Measurements from ENCODE around the gene CADPS. TPM values are rescaled to one million over a fixed set of nuclear protein-coding genes. Genes with fewer than 3 reads are reported as not detected.

Gene CADPS
- polyA plus RNA-seq, 1 of the 3 experiments (the other 2 are of a cell fraction) = 5.8 TPM

DNA sequence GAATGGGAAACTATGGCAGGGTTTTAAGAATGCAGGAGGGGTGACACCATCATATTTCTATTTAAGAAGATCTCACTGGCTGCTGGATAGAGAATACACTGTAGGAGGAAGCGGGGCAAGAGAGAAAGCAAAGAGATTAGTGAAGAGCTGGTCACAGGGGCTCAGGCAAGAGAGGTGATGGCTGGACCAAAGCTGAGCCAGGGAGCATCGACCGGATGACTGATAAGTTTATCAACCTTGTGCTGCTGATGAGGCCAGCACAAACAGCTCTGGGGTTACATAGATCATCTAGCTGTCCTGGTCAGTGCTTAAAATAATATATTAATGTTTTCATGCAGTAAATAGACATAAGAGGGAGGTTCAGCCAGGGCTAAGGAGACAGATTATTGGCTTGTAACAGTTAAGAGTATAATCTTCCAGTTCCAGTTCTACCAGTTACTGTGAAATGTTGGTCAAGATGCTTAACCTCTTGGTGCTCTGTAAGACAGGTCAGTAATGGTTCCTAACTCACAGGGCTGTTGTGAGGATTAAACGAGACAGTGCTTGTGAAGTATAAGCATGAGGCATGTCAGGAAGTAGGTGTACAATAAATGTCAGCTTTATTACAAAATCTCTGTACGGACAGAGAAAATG is 300.8 kb downstream of the CADPS start:
- ChIA-PET CTCF (interaction anchor here (1.0 to 2.0 kb wide), 5 partner anchors 9 to 373 kb away, joined by 3 to 7 read pairs (median 4); no protein-coding TSS in a partner anchor), POLR2A (no interaction called here)
- Histone ChIP-seq H3K4me2 (no peak overlapping the region), H2AFZ (ENCODE audit: low read depth) (no peak overlapping the region), H4K20me1 (ENCODE audit: insufficient read depth) (no peaks in the 10 kb centered on the region), H3K4me3 (ENCODE audit: low read depth in 2 of 2, low read length in 1 of 2) (no peak overlapping the region), H3K27me3 (ENCODE audit: insufficient read depth) (no peaks in the 10 kb centered on the region), H3K9me2 (no peaks in the 10 kb centered on the region), H3K79me2 (ENCODE audit: insufficient read depth) (no peaks in the 10 kb centered on the region), H3F3A (replicated peaks; ENCODE audit: insufficient read depth) (peaks cover 4% of the 10 kb centered on the region), H3K27ac (ENCODE audit: low read depth in 2 of 2, low read length in 1 of 2) (no peak overlapping the region), H3K9me3 (peaks cover 8% of the 10 kb centered on the region; the same call in 1 of the 2 replicates), H3K36me3 (replicated peaks in 1 of 2; ENCODE audit: control insufficient read depth in 1 of 2, insufficient read depth in 2 of 2, low read length in 1 of 2) (peaks cover 0 to 13% of the 10 kb centered on the region in 2 experiments), H3K4me1 (ENCODE audit: control insufficient read depth in 1 of 2, insufficient read depth in 2 of 2, low read depth in 1 of 2, low read length in 1 of 2) (peaks cover 0 to 3% of the 10 kb centered on the region in 2 experiments; a peak in 2 of 4 replicates), H3K9ac (no peak overlapping the region)
- 79% methylated on average over 5 of the region's 5 CpGs for WGBS (ENCODE audit: low lambda C conversion rate)
- TF ChIP-seq SMC3 (IDR thresholded peaks at IDR 0.05; ENCODE audit: low read depth, low read length) (no peak), FOSL2 (IDR thresholded peaks at IDR 0.05; ENCODE audit: borderline replicate concordance, low read depth) (no peak), RCOR1 (IDR thresholded peaks at IDR 0.05; ENCODE audit: low read length) (no peak)
- TF ChIP-seq, protein P1, sequence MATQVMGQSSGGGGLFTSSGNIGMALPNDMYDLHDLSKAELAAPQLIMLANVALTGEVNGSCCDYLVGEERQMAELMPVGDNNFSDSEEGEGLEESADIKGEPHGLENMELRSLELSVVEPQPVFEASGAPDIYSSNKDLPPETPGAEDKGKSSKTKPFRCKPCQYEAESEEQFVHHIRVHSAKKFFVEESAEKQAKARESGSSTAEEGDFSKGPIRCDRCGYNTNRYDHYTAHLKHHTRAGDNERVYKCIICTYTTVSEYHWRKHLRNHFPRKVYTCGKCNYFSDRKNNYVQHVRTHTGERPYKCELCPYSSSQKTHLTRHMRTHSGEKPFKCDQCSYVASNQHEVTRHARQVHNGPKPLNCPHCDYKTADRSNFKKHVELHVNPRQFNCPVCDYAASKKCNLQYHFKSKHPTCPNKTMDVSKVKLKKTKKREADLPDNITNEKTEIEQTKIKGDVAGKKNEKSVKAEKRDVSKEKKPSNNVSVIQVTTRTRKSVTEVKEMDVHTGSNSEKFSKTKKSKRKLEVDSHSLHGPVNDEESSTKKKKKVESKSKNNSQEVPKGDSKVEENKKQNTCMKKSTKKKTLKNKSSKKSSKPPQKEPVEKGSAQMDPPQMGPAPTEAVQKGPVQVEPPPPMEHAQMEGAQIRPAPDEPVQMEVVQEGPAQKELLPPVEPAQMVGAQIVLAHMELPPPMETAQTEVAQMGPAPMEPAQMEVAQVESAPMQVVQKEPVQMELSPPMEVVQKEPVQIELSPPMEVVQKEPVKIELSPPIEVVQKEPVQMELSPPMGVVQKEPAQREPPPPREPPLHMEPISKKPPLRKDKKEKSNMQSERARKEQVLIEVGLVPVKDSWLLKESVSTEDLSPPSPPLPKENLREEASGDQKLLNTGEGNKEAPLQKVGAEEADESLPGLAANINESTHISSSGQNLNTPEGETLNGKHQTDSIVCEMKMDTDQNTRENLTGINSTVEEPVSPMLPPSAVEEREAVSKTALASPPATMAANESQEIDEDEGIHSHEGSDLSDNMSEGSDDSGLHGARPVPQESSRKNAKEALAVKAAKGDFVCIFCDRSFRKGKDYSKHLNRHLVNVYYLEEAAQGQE (IDR thresholded peaks at IDR 0.05; ENCODE audit: low read depth, low read length) = no peak
- no peak for DNase-seq

DNA sequence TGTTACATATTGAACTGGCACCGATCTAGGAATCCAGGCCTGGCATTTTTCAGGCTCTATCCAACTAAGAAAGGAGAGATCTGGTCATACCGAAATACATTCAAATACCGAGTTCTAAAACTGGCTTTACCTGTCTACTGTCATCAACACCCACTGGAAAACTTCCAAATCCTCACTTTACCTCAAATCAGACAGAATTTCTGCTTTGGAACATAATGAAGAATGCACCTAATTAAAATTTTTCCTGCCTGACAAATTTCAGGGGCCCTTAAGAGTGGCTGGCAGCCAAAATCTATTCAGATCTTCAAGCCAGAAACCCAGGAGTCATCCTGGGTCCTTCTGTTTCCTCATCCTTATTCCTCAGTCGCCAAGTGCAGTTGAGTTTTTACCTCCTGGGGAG is 303.3 kb downstream of the CADPS start:
- DNase-seq = no peak
- no peak overlapping the region for H3K4me2 ChIP-seq
- ChIA-PET POLR2A (no interaction called here), CTCF (interaction anchor here (1.1 kb wide), 1 partner anchor 13 kb away, joined by 3 read pairs; no protein-coding TSS in a partner anchor)
- H3K27ac ChIP-seq (ENCODE audit: low read depth in 2 of 2, low read length in 1 of 2) = no peak overlapping the region
- H3K9me3 ChIP-seq = no peaks in the 10 kb centered on the region
- H3K4me3 ChIP-seq (ENCODE audit: low read depth in 2 of 2, low read length in 1 of 2) = no peak overlapping the region
- H3K27me3 ChIP-seq (ENCODE audit: insufficient read depth) = no peaks in the 10 kb centered on the region
- no peak overlapping the region for H2AFZ ChIP-seq (ENCODE audit: low read depth)
- no peaks in the 10 kb centered on the region for H4K20me1 ChIP-seq (ENCODE audit: insufficient read depth)
- 67% methylated on average over 4 of the region's 4 CpGs for WGBS (ENCODE audit: low lambda C conversion rate)
- H3F3A ChIP-seq (replicated peaks; ENCODE audit: insufficient read depth) = peaks cover 4% of the 10 kb centered on the region
- H3K9ac ChIP-seq = no peak overlapping the region
- peaks cover 3 to 5% of the 10 kb centered on the region in 2 experiments; a peak in 3 of 4 replicates for H3K4me1 ChIP-seq (ENCODE audit: control insufficient read depth in 1 of 2, insufficient read depth in 2 of 2, low read depth in 1 of 2, low read length in 1 of 2)
- H3K79me2 ChIP-seq (ENCODE audit: insufficient read depth) = no peaks in the 10 kb centered on the region
- H3K9me2 ChIP-seq = no peaks in the 10 kb centered on the region
- no peaks in the 10 kb centered on the region for H3K36me3 ChIP-seq (replicated peaks in 1 of 2; ENCODE audit: control insufficient read depth in 1 of 2, insufficient read depth in 2 of 2, low read length in 1 of 2)
- TF ChIP-seq SIN3A (IDR thresholded peaks at IDR 0.05; ENCODE audit: borderline replicate concordance, low read depth, low read length) = no peak
- TF ChIP-seq TEAD4 (IDR thresholded peaks at IDR 0.05; ENCODE audit: borderline replicate concordance, insufficient read depth) = no peak
- TF ChIP-seq, protein P2, sequence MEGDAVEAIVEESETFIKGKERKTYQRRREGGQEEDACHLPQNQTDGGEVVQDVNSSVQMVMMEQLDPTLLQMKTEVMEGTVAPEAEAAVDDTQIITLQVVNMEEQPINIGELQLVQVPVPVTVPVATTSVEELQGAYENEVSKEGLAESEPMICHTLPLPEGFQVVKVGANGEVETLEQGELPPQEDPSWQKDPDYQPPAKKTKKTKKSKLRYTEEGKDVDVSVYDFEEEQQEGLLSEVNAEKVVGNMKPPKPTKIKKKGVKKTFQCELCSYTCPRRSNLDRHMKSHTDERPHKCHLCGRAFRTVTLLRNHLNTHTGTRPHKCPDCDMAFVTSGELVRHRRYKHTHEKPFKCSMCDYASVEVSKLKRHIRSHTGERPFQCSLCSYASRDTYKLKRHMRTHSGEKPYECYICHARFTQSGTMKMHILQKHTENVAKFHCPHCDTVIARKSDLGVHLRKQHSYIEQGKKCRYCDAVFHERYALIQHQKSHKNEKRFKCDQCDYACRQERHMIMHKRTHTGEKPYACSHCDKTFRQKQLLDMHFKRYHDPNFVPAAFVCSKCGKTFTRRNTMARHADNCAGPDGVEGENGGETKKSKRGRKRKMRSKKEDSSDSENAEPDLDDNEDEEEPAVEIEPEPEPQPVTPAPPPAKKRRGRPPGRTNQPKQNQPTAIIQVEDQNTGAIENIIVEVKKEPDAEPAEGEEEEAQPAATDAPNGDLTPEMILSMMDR (IDR thresholded peaks at IDR 0.05) = no peak
- no peak for TF ChIP-seq RCOR1 (IDR thresholded peaks at IDR 0.05; ENCODE audit: low read length)
- TF ChIP-seq JUND (IDR thresholded peaks at IDR 0.05) = no peak
- no peak for TF ChIP-seq NRF1 (IDR thresholded peaks at IDR 0.05; ENCODE audit: low read depth, low read length)
- TF ChIP-seq, protein P3, sequence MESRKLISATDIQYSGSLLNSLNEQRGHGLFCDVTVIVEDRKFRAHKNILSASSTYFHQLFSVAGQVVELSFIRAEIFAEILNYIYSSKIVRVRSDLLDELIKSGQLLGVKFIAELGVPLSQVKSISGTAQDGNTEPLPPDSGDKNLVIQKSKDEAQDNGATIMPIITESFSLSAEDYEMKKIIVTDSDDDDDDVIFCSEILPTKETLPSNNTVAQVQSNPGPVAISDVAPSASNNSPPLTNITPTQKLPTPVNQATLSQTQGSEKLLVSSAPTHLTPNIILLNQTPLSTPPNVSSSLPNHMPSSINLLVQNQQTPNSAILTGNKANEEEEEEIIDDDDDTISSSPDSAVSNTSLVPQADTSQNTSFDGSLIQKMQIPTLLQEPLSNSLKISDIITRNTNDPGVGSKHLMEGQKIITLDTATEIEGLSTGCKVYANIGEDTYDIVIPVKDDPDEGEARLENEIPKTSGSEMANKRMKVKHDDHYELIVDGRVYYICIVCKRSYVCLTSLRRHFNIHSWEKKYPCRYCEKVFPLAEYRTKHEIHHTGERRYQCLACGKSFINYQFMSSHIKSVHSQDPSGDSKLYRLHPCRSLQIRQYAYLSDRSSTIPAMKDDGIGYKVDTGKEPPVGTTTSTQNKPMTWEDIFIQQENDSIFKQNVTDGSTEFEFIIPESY (IDR thresholded peaks at IDR 0.05; ENCODE audit: borderline replicate concordance, low read depth) = no peak
- no peak for TF ChIP-seq TCF12 (IDR thresholded peaks at IDR 0.05)
- no peak for TF ChIP-seq FOSL2 (IDR thresholded peaks at IDR 0.05; ENCODE audit: borderline replicate concordance, low read depth)
- TF ChIP-seq YY1 (IDR thresholded peaks at IDR 0.05; ENCODE audit: low read depth) = no peak
- no peak for TF ChIP-seq TAF1 (IDR thresholded peaks at IDR 0.05; ENCODE audit: borderline replicate concordance, low read depth, low read length)
- TF ChIP-seq EP300 (IDR thresholded peaks at IDR 0.05; ENCODE audit: borderline replicate concordance in 1 of 2, low read depth in 1 of 2, low read length in 1 of 2) = no peak
- no peak for TF ChIP-seq FOXJ3 (CRISPR knock-in tag; IDR thresholded peaks at IDR 0.05)
- TF ChIP-seq MEF2A (IDR thresholded peaks at IDR 0.05; ENCODE audit: borderline replicate concordance, low read depth) = no peak
- no peak for TF ChIP-seq RAD21 (IDR thresholded peaks at IDR 0.05; ENCODE audit: low read length)
- TF ChIP-seq CHD2 (IDR thresholded peaks at IDR 0.05; ENCODE audit: low read length, partially characterized antibody) = no peak
- no peak for TF ChIP-seq SMC3 (IDR thresholded peaks at IDR 0.05; ENCODE audit: low read depth, low read length)

Data from SK-N-SH (cell line).